ENCODE data around the gene POPDC2. TPM values are rescaled to one million over a fixed set of nuclear protein-coding genes. Genes with fewer than 3 reads are reported as not detected.
"Not testable (repeated sequence)": the region's sequence is repeated elsewhere in the genome, so short reads cannot be mapped to it uniquely, and the experiment has no call there.

Gene POPDC2
- total and polyA plus RNA-seq, 9 donors = 0.83 to 5.0 (median 2.9) TPM

- H3K27me3 ChIP-seq = no peaks in the 10 kb centered on the region
- no peaks in the 10 kb centered on the region for H3K36me3 ChIP-seq
- no peak for DNase-seq
- intact Hi-C loops (cut with DNase I) = no loop called here
- no peak overlapping the region for H3K4me3 ChIP-seq
- no peak for TF ChIP-seq EP300 (IDR thresholded peaks at IDR 0.05)
- TF ChIP-seq, protein P1, sequence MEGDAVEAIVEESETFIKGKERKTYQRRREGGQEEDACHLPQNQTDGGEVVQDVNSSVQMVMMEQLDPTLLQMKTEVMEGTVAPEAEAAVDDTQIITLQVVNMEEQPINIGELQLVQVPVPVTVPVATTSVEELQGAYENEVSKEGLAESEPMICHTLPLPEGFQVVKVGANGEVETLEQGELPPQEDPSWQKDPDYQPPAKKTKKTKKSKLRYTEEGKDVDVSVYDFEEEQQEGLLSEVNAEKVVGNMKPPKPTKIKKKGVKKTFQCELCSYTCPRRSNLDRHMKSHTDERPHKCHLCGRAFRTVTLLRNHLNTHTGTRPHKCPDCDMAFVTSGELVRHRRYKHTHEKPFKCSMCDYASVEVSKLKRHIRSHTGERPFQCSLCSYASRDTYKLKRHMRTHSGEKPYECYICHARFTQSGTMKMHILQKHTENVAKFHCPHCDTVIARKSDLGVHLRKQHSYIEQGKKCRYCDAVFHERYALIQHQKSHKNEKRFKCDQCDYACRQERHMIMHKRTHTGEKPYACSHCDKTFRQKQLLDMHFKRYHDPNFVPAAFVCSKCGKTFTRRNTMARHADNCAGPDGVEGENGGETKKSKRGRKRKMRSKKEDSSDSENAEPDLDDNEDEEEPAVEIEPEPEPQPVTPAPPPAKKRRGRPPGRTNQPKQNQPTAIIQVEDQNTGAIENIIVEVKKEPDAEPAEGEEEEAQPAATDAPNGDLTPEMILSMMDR (IDR thresholded peaks at IDR 0.05) = peak in 1 of 3 donors; percentile 21
- H3K27ac ChIP-seq = no peak overlapping the region
- H3K4me1 ChIP-seq (ENCODE audit: insufficient read depth) = no peaks in the 10 kb centered on the region
- 43 to 50% (median 43%) methylated on average over 4 of the region's 4 CpGs for WGBS, 3 donors
- no peaks in the 10 kb centered on the region for H3K9me3 ChIP-seq
Observed at GRCh38 chr3:119690043-119690656, 29.8 kb upstream of the POPDC2 start.

GRCh38 chr3:119683421-119683820, 23.0 kb upstream of the POPDC2 start:
- intact Hi-C loops (cut with DNase I) = no loop called here
- Histone ChIP-seq H3K27me3 (no peaks in the 10 kb centered on the region), H3K27ac (no peak overlapping the region)

DNA sequence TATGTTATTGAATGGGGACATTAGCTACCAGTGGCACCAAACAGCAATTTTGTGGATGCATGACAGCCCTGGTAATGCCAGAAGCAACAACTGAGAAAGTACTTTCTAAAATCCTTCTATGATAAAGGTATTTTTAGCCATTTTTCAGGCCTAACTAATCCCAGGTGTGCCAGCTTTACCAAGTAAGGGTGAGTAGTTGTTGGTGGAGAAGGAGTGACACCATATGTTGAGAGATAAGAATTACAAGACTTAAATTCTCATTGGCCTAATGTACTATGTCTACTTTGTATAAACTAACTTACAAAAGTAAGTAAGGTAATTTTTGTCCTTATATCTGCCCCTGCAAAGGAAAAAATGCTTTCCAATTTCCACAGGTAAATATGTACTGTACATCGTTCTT, 20.9 kb upstream of the POPDC2 start:
- Histone ChIP-seq H3K27ac (no peak overlapping the region), H3K36me3 (no peaks in the 10 kb centered on the region), H3K9me3 (no peaks in the 10 kb centered on the region), H3K4me1 (ENCODE audit: insufficient read depth) (no peaks in the 10 kb centered on the region), H3K27me3 (no peaks in the 10 kb centered on the region), H3K4me3 (no peak overlapping the region)
- intact Hi-C loops (cut with DNase I) = no loop called here
- 49 to 63% (median 54%) methylated on average over 1 of the region's 1 CpG for WGBS, 3 donors
- TF ChIP-seq, protein P1 (IDR thresholded peaks at IDR 0.05) = no peak
- TF ChIP-seq POLR2A (IDR thresholded peaks at IDR 0.05) (no peak), EP300 (IDR thresholded peaks at IDR 0.05) (no peak)
- DNase-seq = no peak

More at GRCh38 chr3:119683421-119683820, 23.0 kb upstream of the POPDC2 start:
- H3K36me3 ChIP-seq = no peaks in the 10 kb centered on the region
- WGBS, 3 donors = 21 to 26% (median 21%) methylated on average over 1 of the region's 1 CpG
- TF ChIP-seq POLR2A (IDR thresholded peaks at IDR 0.05) (no peak), EP300 (IDR thresholded peaks at IDR 0.05) (no peak)
- TF ChIP-seq, protein P1 (IDR thresholded peaks at IDR 0.05) = no peak
- H3K4me1 ChIP-seq (ENCODE audit: insufficient read depth) = no peaks in the 10 kb centered on the region
- no peaks in the 10 kb centered on the region for H3K9me3 ChIP-seq
- no peak overlapping the region for H3K4me3 ChIP-seq
- no peak for DNase-seq

- no peak for DNase-seq
- Histone ChIP-seq H3K27me3 (no peaks in the 10 kb centered on the region), H3K4me1 (ENCODE audit: insufficient read depth) (peaks cover 2% of the 10 kb centered on the region), H3K27ac (no peak overlapping the region), H3K36me3 (no peaks in the 10 kb centered on the region), H3K9me3 (no peaks in the 10 kb centered on the region), H3K4me3 (no peak overlapping the region)
- intact Hi-C loops (cut with DNase I) = loop anchor here in 3 of 4 donors (10.0 kb wide), 2 partner anchors 105 to 185 kb away; partner anchors contain the start of genes TIMMDC1 (in 3 of the 3) and ADPRH (in 1 of the 3)
- TF ChIP-seq POLR2A (IDR thresholded peaks at IDR 0.05) (no peak), EP300 (IDR thresholded peaks at IDR 0.05) (no peak)
- TF ChIP-seq, protein P1 (IDR thresholded peaks at IDR 0.05) = no peak
Observed at GRCh38 chr3:119679874-119680273, 19.5 kb upstream of the POPDC2 start.

DNA sequence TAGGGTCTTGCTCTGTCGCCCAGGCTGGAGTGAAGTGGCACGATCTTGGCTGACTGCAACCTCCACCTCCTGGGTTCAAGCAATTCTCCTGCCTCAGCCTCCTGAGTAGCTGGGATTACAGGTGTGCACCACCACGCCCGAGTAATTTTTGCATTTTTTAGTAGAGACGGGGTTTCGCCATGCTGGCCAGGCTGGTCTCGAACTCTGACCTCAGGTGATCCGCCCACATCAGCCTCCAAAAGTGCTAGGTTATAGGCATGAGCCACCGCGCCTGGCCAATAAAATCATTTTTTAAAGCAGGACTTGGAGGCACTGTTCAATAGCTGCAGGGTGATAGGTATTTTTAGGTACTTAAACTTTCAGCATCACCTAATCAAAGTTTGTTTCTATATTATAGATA, 17.8 kb upstream of the POPDC2 start:
- H3K27me3 ChIP-seq; H3K36me3 ChIP-seq; H3K27ac ChIP-seq; H3K4me1 ChIP-seq (ENCODE audit: insufficient read depth); H3K4me3 ChIP-seq; DNase-seq; H3K9me3 ChIP-seq: not testable (repeated sequence)
- intact Hi-C loops (cut with DNase I) = loop anchor here in 3 of 4 donors (10.0 kb wide), 2 partner anchors 103 to 183 kb away; partner anchors contain the start of genes TIMMDC1 (in 3 of the 3) and ADPRH (in 1 of the 3)
- 95 to 96% (median 96%) methylated on average over 10 of the region's 10 CpGs for WGBS, 3 donors
